Mucosa of descending colon (tissue), 3 donors: ENCODE results near the gene PRLH. TPM values are rescaled to one million over a fixed set of nuclear protein-coding genes. Genes with fewer than 3 reads are reported as not detected.
"Not testable (repeated sequence)": the region's sequence is repeated elsewhere in the genome, so short reads cannot be mapped to it uniquely, and the experiment has no call there.

ENCODE experiments used
- ATAC-seq: fragments of 200-7000 bp; cut with Tn5 transposase; one replicate; pipeline ENCODE4 v1.9.1; 2020; ENCODE audit warnings: mild to moderate bottlenecking, moderate library complexity
- DNase-seq, 3 donors: peaks; one replicate each; pipeline ENCODE4 v3.0.0-alpha.2; 2020
- H3K36me3 ChIP-seq: fragments of 200-600 bp; one replicate; pipeline ENCODE4 v1.8.0; 2021; ENCODE audit warnings: low read depth, mild to moderate bottlenecking
- H3K4me1 ChIP-seq: fragments of 200-600 bp; one replicate; pipeline ENCODE4 v1.8.0; 2021; ENCODE audit warnings: low read depth, mild to moderate bottlenecking
- H3K4me3 ChIP-seq: fragments of 200-600 bp; one replicate; pipeline ENCODE4 v1.8.0; 2021; ENCODE audit warnings: mild to moderate bottlenecking
- H3K9me3 ChIP-seq: fragments of 200-600 bp; one replicate; pipeline ENCODE4 v1.8.0; 2021; ENCODE audit warnings: mild to moderate bottlenecking
- intact Hi-C, 2 donors: fragments of 100-400 bp; cut with DNase I in 1 of 2; cut with micrococcal nuclease in 1 of 2; formaldehyde crosslinking; loops; one replicate each; pipeline versions ENCODE4 v1.11.0 to v1.11.1; 2022; cut with DNase I, micrococcal nuclease
- total RNA-seq, 3 donors: library from RNA; stranded (reverse); fragmentation: NEBNext Ultra II Directional in 2 of 3; extraction: Animal tissue kit (Norgen Biotek cat#: 25700) in 2 of 3; gene quantifications; one replicate each; pipeline versions ENCODE4 v1.2.1 to v1.2.4, GENCODE V29; 2021 to 2023
- TF ChIP-seq, protein P1 (sequence below): fragments of 200-600 bp; IDR thresholded peaks from one replicate; pipeline ENCODE4 v1.8.0; 2022; ENCODE audit warnings: antibody characterized with exemption, mild to moderate bottlenecking
- donor health status: DM: no; HTN: no; CAD: no; lungs with moderate emphysema.
- donor health status: DM: no; HTN: no; CAD: no.
- donor health status: DM: no; HTN: yes; CAD: no.

Gene PRLH
- total RNA-seq, 3 donors from 2014 or later = not detected

DNA sequence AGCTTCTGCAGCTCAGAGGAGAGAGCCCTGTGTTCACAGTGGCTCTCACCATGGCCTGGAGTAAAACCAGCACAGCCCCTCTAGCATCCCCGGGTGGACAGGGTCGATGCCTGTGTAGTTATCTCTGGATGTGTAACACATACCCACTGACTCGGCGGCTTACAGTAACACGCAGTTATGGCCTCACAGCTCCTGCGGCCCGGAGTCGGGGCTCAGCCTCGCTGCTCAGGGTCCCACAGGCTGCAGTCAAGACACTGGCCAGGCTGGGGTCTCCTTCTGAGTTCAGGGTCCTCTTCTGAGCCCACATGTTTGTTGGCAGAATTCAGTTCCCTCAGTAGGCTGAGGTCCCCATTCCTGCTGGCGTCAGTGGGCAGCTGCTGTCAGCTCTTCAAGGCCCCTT is 26.7 kb downstream of the PRLH start:
- no peaks in the 10 kb centered on the region for H3K36me3 ChIP-seq
- no peak for DNase-seq
- intact Hi-C loops = no loop called here
- H3K9me3 ChIP-seq = no peaks in the 10 kb centered on the region
- TF ChIP-seq, protein P1, sequence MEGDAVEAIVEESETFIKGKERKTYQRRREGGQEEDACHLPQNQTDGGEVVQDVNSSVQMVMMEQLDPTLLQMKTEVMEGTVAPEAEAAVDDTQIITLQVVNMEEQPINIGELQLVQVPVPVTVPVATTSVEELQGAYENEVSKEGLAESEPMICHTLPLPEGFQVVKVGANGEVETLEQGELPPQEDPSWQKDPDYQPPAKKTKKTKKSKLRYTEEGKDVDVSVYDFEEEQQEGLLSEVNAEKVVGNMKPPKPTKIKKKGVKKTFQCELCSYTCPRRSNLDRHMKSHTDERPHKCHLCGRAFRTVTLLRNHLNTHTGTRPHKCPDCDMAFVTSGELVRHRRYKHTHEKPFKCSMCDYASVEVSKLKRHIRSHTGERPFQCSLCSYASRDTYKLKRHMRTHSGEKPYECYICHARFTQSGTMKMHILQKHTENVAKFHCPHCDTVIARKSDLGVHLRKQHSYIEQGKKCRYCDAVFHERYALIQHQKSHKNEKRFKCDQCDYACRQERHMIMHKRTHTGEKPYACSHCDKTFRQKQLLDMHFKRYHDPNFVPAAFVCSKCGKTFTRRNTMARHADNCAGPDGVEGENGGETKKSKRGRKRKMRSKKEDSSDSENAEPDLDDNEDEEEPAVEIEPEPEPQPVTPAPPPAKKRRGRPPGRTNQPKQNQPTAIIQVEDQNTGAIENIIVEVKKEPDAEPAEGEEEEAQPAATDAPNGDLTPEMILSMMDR = no peak
- no peak overlapping the region for H3K4me3 ChIP-seq
- no peaks in the 10 kb centered on the region for H3K4me1 ChIP-seq
- no peak for ATAC-seq

DNA sequence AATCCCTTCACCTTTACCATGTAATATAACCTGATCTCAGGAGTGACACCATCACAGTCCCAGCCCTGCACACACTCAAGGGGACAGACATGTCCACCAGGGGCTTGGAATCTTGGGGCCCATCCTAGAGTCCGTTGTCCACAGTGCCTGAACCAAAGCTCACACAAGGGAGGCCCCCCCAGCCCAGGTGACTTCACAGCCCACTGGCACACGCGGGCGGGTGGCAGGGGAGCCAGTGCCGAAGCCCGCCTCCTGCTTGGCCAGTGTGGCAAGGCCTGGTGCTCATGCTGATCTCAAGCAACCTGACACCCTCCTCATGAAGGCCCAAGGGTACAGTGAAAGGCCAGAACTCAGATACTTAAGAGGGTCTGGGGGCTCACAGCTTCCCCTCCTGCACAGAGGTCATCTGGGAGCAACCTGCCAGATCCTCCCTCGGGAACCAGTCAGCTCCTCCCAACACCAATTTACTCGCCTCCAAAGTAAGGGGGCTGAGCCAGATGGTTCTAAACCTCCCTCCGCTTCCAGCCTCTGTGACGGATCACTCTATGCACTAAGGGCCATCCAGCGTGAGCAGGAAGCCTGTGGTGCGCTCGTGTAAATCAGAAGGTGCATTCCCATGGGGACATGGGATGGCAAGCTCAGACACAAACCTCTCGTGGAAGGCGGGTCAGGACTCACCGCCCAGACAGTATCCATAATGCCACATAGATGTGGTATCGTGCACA is 27.4 kb downstream of the PRLH start:
- intact Hi-C loops = no loop called here
- ATAC-seq (no peak), DNase-seq (peak in 1 of 3 donors; percentile 10)
- TF ChIP-seq, protein P1 = no peak
- no peaks in the 10 kb centered on the region for H3K4me1 ChIP-seq
- no peaks in the 10 kb centered on the region for H3K36me3 ChIP-seq
- H3K4me3 ChIP-seq = no peak overlapping the region
- H3K9me3 ChIP-seq = no peaks in the 10 kb centered on the region

DNA sequence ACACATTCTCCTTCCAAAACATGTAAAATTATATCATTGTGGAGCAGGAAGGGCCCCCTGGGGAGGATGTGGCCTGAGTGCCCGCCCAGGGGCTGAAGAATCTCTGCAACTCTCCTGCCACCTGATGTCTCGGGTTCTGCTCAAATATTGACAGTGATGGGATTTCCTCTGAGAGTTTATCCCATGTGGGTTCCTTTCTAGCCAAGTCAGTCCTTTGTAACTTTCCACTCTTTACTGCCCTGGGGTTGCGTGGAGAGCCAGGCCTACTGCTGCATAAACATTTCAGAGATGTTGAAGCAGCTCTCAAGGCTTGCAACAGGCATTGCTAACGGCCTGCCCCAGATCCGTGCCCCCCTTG is 28.1 kb downstream of the PRLH start:
- Histone ChIP-seq H3K4me3 (no peak overlapping the region), H3K36me3 (no peaks in the 10 kb centered on the region), H3K4me1 (no peaks in the 10 kb centered on the region), H3K9me3 (no peaks in the 10 kb centered on the region)
- DNase-seq = no peak
- intact Hi-C loops = no loop called here
- no peak for ATAC-seq
- TF ChIP-seq, protein P1 = no peak

DNA sequence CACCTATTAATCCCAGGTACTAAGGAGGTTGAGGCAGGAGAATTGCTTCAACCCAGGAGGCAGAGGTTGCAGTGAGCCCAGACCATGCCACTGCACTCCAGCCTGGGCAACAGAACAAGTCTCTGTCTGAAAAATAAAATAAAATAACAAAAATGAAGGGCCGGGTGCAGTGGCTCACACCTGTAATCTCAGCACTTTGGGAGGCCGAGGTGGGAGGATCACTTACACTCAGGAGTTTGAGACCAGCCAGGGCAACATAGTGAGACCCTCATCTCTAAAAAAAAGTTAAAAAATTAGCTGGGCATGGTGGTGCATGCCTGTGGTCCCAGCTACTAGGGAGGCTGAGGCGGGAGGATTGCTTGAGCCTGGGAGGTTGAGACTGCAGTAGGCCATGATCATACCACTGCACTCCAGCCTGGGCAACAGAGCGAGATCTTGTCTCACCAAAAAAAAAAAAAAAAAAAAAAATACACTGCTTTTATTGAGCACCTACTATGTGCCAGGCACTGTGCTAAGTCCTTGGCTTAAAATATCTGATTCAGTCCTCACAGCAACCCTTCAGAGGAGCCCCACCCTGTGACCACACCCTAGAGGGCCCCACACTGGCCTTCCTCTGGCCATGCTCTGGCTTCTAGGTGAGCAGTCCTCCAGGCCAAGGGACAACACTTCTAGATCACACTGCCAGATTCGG is 29.6 kb downstream of the PRLH start:
- H3K4me1 ChIP-seq, DNase-seq, intact Hi-C loops, H3K9me3 ChIP-seq, ATAC-seq, H3K36me3 ChIP-seq, H3K4me3 ChIP-seq: not testable (repeated sequence)

DNA sequence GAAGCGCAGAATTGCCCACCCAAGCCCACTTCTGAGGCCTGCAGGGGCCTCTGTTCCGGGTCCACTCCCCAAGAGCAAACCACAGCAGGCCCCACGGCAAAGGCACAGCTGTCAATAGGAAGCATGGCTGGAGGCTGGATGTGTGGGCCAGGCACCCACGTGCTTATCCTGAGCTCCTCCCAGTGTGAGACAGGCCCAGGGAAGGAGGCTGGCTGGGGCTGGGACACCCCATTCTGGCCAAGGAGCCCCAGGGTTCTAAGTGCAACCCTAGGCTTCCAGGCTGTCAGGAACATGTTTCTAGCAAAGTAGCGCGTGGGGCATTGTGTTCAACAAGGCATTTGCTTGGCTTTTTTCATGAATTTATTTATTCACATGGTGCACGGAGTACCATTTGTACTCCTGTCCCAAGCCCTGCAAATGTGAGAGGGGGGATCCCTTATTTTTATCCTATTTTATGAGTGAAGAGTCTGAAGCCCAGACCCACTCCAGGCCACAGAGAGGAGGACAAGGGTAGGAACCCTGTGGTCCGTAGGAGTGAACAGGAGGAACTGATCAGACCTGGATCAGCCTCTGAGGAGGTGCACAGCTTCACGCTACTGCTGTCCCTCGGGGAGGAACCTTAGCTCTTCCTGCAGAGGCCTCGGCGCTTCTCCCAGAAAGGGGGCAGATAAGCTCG is 30.3 kb downstream of the PRLH start:
- Histone ChIP-seq H3K4me3 (no peak overlapping the region), H3K36me3 (no peaks in the 10 kb centered on the region), H3K4me1 (no peaks in the 10 kb centered on the region), H3K9me3 (no peaks in the 10 kb centered on the region)
- DNase-seq = no peak
- ATAC-seq = no peak
- intact Hi-C loops = no loop called here
- TF ChIP-seq, protein P1 = no peak
